Right ventricle myocardium superior (tissue), 1 donor: Measurements from ENCODE around the gene ZYG11A. TPM values are rescaled to one million over a fixed set of nuclear protein-coding genes. Genes with fewer than 3 reads are reported as not detected.
"Not testable (repeated sequence)": the region's sequence is repeated elsewhere in the genome, so short reads cannot be mapped to it uniquely, and the experiment has no call there.

Experiments used
- ATAC-seq: fragments of 200-7000 bp; cut with Tn5 transposase; one replicate; pipeline ENCODE4 v1.9.1; 2020; ENCODE audit warnings: mild to moderate bottlenecking; ENCODE audit not compliant: poor library complexity
- DNase-seq: peaks from one replicate; pipeline ENCODE4 v3.0.0-alpha.2; 2020
- intact Hi-C: fragments of 100-400 bp; cut with DNase I; formaldehyde crosslinking; loops from one replicate; pipeline ENCODE4 v1.11.2; 2022
- long read RNA-seq: library from polyadenylated mRNA; unstranded; transcript quantifications from one replicate; pipeline ENCODE4 v2.0.0, GENCODE V29; 2021
- total RNA-seq: library from RNA; stranded (reverse); fragmentation: NEBNext Ultra II Directional; extraction: Animal tissue kit (Norgen Biotek cat#: 25700); gene quantifications from one replicate; pipeline ENCODE4 v1.2.1, GENCODE V29; 2021
- donor health status: DM: no; HTN: yes; CAD: no; lungs with severe emphysema.

The ZYG11A gene
- total RNA-seq: not detected
- long read RNA-seq: 0 reads

GRCh38 chr1:52842643-52843310 lies at the start of gene ZYG11A:
TSS of gene ZYG11A (plus strand) at chr1:52842760. CDS start at chr1:52842884, 124 bp downstream.
- DNase-seq (peak; percentile 71), ATAC-seq (peak; percentile 97)
- intact Hi-C loops: no loop called here

- DNase-seq, ATAC-seq, intact Hi-C loops: not testable (repeated sequence)
These were observed 48.8 kb upstream of the ZYG11A start for GRCh38 chr1:52793717-52794116.

DNA sequence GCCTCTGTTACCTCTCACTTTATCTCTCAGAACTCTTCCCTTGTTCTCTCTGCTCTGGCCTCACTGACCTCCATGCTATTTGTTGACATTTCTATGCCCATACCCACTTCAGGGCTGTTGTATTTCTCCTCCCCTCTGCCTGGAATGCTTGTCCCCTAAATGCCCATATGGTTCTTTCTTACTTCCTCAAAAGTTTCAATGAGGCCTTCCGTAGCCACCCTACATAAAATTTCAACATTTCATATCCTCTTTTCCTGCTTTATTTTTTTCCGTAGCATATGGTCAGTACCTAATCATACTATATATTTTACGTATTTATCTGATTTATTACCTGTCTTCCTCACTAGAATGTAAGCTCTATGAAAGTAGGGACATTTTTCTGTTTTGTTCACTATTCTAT lies 47.1 kb upstream of the ZYG11A start:
- intact Hi-C loops: no loop called here
- peak; percentile 29 for ATAC-seq
- DNase-seq: no peak

GRCh38 chr1:52798331-52798730 lies 44.2 kb upstream of the ZYG11A start:
- intact Hi-C loops: no loop called here
- DNase-seq (no peak), ATAC-seq (no peak)

DNA sequence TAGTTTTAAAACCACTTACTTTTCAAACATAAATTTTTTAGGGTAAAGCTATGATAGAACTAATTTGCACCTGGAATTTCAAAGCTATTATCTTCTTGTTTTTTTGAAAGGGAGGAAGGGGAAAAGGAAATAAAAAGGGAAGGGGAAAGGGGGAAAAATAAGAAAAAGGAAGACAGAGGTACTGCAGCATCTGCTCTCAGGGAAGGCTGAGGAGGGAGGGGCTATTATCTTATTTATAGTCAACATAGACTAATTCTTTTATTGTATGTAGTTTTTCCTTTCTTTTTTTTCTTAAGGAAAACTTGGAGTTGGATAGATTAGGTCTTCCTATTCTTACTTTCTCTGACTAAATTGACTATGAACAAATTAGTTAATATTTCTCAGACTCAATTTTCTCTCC lies 41.5 kb upstream of the ZYG11A start:
- ATAC-seq (no peak), DNase-seq (no peak)
- intact Hi-C loops: no loop called here

DNA sequence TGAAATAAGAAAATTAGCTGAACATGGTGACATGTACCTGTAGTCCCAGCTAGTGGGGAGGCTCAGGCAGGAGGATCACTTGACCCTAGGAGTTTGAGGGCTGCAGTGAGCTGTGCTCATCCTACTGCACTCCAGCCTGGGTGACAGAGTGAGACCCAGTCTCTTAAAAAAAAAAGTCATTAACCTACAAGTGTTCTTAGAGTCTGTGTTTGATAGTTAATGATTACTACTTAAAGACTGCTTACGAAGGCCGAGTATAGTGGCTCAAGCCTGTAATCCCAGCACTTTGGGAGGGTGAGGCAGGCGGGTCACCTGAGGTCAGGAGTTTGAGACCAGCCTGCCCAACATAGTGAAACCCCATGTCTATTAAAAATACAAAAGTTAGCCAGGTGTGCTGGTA lies 38.5 kb upstream of the ZYG11A start:
- ATAC-seq, intact Hi-C loops, DNase-seq: not testable (repeated sequence)

- intact Hi-C loops: no loop called here
- ATAC-seq (no peak), DNase-seq (no peak)
These were observed 28.1 kb upstream of the ZYG11A start for GRCh38 chr1:52814465-52814864.

- DNase-seq, ATAC-seq, intact Hi-C loops: not testable (repeated sequence)
These were observed 21.7 kb upstream of the ZYG11A start for GRCh38 chr1:52820830-52821229.

DNA sequence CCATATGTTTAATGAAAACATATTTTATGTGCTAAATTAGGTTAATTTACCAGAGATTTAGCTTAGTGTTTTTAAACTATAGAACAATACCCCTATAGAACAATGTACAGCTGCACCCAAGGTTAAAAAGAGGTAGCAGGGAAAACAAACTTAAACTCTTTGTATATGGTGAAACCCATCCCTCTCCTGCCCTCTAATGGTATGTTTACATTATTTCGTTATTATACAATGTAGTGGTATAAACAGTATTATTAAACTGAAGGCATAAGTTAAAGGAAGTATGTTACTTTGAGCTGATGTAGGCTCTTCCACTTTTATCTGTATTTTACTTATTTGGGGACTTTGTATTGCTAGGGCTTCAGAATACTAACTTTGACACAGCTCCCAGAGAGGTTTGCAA lies 16.7 kb upstream of the ZYG11A start:
- DNase-seq: no peak
- no peak for ATAC-seq
- intact Hi-C loops: no loop called here

GRCh38 chr1:52834798-52835197 lies 7.8 kb upstream of the ZYG11A start:
- intact Hi-C loops: no loop called here
- ATAC-seq (no peak), DNase-seq (no peak)

DNA sequence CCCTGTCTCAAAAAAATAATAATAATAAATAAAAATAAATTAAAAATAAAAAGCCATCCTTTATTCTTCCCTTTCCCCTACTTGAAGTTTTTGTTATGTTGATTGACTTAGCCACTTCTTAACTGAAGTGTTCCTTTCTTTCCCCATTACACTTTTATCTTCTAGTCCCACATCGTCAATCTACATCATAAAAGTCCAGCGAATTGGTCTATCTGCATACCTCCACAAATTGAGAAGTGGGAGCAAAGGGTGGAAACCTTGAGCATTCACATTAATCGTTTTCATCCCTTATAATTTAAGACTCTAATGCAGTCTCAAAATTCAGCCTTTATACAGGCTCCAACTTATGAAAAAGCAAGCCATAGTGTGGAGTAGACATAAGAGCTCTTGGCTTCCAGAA lies 6.5 kb upstream of the ZYG11A start:
- ATAC-seq (no peak), DNase-seq (no peak)
- intact Hi-C loops: no loop called here

DNA sequence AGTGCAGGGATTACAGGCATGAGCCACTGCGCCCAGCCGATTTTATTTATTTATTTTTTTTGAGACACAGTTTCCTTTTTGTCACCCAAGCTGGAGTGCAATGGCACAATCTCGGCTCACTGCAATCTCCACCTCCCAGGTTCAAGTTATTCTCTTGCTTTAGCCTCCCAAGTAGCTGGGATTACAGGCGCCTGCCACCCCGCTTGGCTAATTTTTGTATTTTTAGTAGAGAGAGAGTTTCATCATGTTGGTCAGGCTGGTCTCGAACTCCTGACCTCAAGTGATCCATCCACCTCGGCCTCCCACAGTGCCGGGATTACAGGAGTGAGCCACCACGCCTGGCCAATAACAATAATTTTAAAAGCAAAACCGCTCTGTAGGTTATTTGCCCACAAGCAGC lies 3.4 kb upstream of the ZYG11A start:
- not testable (repeated sequence) for ATAC-seq, DNase-seq

GRCh38 chr1:52845119-52845518 lies 2.6 kb downstream of the ZYG11A start:
- intact Hi-C loops, DNase-seq, ATAC-seq: not testable (repeated sequence)

More for the DNA sequence above, 3.4 kb upstream of the ZYG11A start:
- intact Hi-C loops: not testable (repeated sequence)

DNA sequence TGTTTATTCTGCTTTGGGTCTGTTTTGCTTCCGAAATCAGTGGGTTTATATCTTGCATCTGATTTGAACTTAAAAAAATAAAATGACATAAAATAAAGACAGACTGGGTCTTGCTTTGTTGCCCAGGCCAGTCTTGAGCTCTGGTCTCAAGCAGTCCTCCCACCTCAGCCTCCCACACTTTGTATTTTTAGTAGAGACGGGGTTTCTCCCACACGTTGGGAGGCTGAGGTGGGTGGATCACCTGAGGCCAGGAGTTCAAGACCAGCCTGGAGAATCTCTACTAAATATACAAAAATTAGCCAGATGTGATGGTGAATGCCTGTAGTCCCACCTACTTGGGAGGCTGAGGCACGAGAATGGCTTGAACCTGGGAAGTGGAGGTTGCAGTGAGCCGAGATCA lies 5.9 kb downstream of the ZYG11A start:
- intact Hi-C loops: no loop called here
- DNase-seq (no peak), ATAC-seq (no peak)

GRCh38 chr1:52850951-52851350 lies 8.4 kb downstream of the ZYG11A start:
- intact Hi-C loops: no loop called here

GRCh38 chr1:52852854-52853253 lies 10.3 kb downstream of the ZYG11A start:
- intact Hi-C loops: no loop called here
- no peak for DNase-seq
- no peak for ATAC-seq

More at GRCh38 chr1:52850951-52851350, 8.4 kb downstream of the ZYG11A start:
- no peak for DNase-seq
- ATAC-seq: no peak

- ATAC-seq (no peak), DNase-seq (no peak)
- intact Hi-C loops: no loop called here
These were observed 13.0 kb downstream of the ZYG11A start for GRCh38 chr1:52855584-52855983.

DNA sequence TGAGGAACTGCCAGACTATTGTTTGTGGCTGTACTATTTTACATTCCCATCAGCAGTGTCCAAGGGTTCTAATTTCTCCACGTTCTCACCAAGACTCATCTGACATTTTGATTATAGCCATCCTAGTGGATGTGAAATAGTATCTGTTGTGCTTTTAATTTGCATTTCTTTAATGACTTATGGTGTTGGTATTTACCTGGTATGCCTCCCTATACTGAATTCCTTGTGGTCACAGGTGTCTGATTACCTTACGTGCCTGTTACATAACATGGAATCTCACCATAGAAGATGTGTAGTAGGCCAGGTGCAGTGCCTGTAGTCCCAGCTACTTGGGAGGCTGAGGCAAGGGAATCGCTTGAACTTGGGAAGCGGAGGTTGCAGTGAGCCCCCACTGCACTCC lies 13.5 kb downstream of the ZYG11A start:
- DNase-seq: no peak
- intact Hi-C loops: no loop called here
- no peak for ATAC-seq

DNA sequence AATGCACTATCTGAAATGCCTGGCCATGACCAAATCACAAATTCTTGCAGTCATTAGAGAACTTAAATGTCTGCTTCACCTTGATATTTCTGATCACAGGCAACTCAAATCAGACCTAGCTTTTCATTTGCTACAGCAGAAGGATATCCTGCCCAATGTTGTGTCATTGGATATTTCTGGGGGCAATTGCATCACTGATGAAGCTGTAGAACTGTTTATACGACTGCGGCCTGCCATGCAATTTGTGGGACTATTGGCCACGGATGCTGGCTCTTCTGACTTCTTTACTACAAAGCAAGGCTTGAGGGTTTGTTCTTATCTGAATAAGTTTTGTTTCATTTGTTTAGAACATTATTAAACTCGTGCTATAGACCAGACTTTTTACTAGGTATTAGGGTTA lies 14.9 kb downstream of the ZYG11A start:
- intact Hi-C loops: no loop called here
- ATAC-seq: no peak
- DNase-seq: no peak

DNA sequence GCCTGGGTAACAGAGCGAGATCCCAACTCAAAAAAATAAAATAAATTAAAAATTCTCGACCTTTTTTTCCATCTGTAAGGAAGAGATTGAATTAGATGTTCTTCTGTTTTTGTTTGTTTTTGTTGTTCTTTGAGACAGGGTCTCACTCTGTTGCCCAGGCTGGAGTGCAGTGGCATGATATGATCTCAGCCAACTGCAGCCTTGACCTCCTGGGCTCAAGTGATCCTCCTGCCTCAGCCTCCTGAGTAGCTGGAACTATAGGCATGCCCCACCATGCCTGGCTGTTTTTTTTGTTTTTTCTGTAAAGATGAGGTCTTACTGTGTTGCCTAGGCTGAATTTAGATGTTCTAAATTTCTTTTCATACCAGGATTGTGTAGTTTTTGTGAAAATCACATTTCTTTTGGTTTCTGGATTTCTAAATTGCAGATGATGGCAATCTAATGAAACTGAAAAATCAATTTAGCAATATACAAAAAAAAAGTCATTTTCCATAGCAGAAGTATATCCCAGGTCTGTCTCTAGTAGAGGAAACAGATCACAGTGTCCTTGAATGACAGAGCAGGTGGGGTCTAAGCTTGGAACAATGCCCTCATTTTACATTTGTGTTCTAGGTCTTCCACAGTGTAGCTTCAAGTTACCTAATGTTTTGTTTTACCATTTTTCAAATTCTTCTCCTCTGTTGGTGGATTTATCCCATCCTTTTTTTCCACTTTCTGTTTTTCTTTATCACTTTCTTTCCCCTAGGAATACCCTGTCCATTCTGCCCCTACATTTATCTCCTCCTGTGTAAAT lies 20.3 kb downstream of the ZYG11A start:
- ATAC-seq: no peak
- no peak for DNase-seq
- intact Hi-C loops: no loop called here
